ENCODE measurements around the gene HYI.

Gene HYI

DNA sequence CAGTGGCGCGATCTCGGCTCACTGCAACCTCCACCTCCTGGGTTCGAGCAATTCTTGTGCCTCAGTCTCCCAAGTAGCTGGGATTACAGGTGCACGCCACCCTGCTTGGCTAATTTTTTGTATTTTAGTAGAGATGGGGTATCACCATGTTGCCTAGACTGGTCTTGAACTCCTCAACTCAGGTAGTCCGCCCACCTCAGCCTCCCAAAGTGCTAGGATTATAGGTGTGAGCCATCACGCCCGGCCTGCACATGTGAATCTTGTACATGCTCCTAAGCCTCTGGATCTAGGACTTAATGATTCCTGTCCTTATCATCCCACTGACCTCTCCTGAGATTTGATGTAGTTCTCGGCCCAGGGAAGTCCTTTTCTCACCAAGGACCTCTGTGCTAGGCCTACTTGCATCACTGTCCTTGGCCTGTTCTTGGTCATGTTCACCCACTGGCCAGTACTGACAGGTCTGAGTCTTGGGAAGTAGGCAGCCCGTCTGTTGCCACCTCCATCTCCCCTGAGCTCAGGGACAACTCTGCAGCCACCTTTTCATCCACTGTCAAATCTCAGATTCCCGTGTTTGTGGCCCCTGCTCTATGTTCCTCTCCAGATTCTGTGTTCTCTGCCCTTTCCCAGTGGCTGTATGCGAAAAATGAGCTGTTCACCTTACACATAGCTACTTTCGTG, 9.4 kb downstream of the HYI start:
- TF ChIP-seq GATA1 (IDR thresholded peaks at IDR 0.05; ENCODE audit: low read depth, low read length), result no peak
- no peak for TF ChIP-seq POLR2A (IDR thresholded peaks at IDR 0.05; ENCODE audit: low read length)
- no peak for DNase-seq

DNA sequence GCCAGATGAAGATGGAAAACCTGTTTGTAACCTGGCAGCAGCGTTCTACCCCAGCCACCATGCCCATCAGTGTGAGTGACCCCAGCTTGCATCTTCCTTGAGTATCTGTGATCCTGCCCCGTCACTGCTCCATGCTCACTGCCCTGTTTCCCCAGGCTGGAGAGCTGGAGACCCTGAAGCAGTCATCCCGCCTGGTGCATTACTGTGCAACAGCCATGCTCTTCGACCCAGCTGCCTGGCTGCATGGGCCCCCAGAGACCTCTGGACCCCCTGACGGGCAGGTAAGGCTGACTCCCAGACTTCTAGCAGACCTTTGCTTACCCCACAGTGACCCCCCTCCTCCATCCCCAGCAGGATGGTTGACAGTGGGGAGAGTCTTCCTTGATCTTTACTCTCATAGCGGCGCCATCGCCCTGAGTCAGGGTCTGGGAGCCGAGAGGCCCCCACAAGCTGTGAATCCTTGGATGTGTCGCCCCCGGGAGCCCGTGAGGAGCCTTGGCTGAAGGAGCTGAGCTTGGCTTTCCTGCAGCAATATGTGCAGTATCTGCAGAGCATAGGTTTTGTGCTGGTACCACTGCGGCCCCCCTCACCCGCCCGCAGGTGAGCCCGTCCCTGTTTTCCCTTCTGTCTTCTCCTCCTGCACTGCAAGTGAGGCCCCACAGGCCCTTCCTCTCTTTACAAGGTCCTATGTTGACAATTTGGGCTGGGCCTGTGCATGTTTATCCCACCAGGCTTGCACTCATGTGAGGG, 10.4 kb downstream of the HYI start:
- TF ChIP-seq POLR2A (IDR thresholded peaks at IDR 0.05; ENCODE audit: low read length), result no peak
- TF ChIP-seq GATA1 (IDR thresholded peaks at IDR 0.05; ENCODE audit: low read depth, low read length), result no peak
- DNase-seq, result no peak

DNA sequence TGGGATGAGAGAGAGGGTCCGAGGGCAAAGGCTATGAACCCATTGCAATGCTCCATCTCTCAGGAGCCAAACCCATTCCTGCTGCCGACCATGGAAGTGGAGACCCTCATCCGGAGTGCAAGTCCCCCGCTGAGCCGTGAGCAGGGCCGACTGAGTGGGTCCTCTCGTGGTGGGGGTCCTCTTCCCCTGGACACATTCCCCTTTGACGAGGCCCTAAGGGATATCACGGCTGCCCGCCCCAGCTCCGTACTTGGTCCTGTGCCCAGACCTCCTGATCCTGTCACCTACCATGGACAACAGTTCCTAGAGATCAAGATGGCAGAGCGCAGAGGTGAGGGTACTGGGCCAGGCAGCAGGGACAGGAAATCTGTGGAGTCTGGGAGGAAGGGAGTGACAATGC, 11.0 kb downstream of the HYI start:
- TF ChIP-seq POLR2A (IDR thresholded peaks at IDR 0.05; ENCODE audit: low read length) (no peak), GATA1 (IDR thresholded peaks at IDR 0.05; ENCODE audit: low read depth, low read length) (no peak)
- DNase-seq, result no peak

DNA sequence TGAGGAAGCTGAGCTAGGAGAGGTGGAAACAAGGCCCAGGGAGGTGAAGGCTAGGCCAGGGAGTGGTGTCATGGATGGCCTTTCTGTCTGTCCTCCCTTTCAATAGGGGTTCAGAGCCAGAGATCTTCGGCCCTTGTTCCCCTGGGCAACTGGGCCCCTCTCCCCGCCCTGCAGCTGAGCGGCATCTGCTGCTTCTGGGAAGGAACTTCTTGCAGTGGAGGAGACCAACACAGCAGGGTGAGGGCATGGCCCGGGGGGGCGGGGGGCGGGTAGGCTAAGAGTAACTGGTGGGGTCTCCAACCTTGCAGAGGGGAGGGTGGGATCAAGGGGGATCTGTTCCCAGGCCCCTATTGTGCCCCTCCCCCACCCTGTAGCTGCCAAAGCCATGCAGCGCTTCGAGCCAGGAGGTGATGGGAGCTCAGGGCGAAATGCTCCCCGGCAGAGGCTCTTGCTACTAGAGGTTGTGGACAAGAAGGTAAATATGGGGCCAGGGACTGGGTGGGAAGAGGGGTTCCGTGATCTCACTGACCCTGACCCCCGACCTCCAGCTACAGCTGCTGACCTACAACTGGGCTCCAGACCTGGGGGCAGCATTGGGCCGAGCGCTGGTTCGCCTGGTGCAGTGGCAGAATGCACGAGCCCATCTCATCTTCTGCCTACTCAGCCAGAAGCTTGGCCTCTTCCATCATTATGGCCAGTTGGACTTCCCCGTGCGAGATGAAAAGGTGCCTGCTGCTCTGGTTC, 11.7 kb downstream of the HYI start:
- no peak for DNase-seq
- TF ChIP-seq GATA1 (IDR thresholded peaks at IDR 0.05; ENCODE audit: low read depth, low read length) (no peak), POLR2A (IDR thresholded peaks at IDR 0.05; ENCODE audit: low read length) (no peak)

DNA sequence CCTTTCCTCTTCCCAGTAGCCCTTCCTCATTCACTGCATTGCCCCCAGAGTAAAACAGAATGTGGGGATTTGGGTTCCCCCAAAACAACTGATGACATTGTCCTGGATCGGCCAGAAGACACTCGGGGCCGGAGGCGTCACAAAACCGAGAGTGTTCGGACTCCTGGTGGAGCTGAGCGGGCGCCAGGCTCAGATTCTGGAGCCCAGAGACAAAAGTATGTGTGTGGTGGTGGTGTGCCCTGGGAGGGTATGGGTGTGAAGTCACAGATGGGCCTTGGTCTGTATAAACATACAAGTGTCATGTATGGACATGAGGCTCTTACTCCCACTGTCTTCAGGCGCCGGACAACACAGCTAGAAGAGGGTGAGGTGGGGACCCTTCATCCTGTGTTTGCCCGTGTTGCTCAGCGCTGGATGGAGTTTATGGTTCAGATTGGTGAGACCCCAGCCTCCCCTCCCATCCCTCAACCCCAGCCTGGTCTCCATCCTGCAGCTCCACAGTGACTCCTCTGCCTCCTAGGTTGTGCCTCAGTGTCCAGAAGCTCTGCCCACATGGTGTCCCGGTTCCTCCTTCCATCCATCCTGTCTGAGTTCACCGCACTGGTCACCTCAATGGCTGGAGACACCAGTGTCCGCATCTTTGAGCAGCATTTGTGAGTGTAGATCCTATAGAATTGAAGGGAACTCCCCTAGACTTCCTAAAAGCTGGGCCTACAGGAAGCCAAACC, 12.4 kb downstream of the HYI start:
- no peak for DNase-seq
- TF ChIP-seq POLR2A (IDR thresholded peaks at IDR 0.05; ENCODE audit: low read length) (no peak), GATA1 (IDR thresholded peaks at IDR 0.05; ENCODE audit: low read depth, low read length) (no peak)

DNA sequence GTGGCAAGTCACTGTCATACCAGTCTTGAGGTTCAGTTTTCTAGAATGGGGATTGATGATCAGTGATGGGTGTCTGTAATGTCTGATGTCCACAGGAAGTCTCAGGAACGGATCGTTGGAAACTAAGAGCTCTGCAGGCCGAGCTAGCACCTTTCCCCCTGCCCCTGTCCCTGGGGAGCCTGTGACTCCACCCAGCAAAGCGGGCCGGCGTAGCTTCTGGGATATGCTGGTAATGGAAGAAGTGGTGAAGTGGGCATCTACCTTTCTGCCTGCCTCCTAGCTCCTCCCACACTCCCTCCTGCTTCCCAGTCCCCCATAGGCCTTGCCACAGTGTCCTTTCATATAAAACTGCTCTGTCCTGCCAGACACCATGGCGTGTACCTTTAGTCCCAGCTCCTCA, 13.4 kb downstream of the HYI start:
- TF ChIP-seq POLR2A (IDR thresholded peaks at IDR 0.05; ENCODE audit: low read length), result no peak
- no peak for TF ChIP-seq GATA1 (IDR thresholded peaks at IDR 0.05; ENCODE audit: low read depth, low read length)
- DNase-seq, result no peak

DNA sequence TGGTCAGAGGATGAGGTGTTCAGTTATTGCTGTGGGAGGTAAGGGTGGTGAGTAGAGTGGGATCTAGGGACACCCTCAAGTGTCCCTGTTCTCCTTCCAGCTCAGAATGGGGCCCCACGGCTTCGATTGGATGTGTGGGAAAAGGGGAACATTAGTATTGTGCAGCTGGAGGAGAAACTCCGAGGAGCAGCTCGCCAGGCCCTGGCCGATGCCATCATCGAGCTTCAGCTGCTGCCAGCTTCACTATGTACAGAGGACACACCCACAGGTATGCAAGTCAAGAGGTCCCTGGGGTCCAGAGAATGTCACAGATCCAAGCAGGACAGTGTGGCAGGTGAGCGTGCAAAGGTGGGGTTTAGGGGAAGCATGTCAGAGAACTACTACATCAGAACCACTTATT, 13.9 kb downstream of the HYI start:
- TF ChIP-seq GATA1 (IDR thresholded peaks at IDR 0.05; ENCODE audit: low read depth, low read length) (no peak), POLR2A (IDR thresholded peaks at IDR 0.05; ENCODE audit: low read length) (no peak)
- no peak for DNase-seq

DNA sequence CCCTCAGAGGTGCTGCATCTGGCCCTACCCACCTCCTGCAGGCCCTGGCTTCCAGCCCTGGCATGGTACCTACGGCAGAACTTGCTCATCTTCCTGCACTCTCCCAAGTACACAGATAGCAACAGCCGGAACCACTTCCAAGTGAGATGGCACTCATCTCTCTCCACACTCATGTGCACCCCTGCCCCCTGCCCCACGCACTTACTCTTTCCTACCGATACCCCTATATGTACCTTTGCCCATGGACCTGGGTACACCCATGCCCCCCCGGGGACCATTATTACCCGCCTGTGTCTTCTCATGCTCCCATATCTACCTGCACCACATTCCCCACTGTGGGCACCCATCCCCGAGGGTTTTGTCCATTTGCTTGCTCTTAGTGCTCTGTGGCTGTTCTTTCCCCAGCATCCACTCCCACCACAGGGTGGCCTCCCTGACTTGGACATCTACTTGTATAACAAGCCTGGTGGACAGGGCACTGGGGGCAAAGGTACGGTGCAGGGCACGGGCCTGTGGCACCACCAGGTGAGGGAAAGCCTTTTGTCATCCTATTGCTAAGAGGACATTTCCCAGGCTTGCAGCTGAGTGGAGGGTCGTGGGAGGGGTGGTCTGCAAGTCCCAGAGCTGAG, 14.7 kb downstream of the HYI start:
- DNase-seq, result no peak
- TF ChIP-seq POLR2A (IDR thresholded peaks at IDR 0.05; ENCODE audit: low read length), result no peak
- TF ChIP-seq GATA1 (IDR thresholded peaks at IDR 0.05; ENCODE audit: low read depth, low read length), result no peak

DNA sequence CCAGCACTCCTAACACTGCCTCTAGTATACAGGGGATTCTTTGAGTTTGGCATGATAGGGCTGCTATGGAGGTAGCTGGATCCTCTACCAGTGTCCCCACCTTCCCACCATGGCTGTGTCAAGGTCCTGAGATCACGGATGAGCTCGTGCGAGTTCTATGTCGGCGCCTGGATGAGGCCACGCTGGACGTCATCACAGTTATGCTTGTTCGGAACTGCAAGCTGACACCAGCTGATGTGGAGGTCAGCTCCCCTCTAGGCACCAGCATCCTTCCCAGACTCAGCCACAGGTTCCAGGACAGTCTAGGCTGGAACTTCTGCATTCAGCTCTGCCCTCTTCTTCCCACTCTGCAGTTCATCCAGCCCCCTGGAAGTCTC, 15.2 kb downstream of the HYI start:
- TF ChIP-seq POLR2A (IDR thresholded peaks at IDR 0.05; ENCODE audit: low read length) (no peak), GATA1 (IDR thresholded peaks at IDR 0.05; ENCODE audit: low read depth, low read length) (no peak)
- DNase-seq, result no peak

DNA sequence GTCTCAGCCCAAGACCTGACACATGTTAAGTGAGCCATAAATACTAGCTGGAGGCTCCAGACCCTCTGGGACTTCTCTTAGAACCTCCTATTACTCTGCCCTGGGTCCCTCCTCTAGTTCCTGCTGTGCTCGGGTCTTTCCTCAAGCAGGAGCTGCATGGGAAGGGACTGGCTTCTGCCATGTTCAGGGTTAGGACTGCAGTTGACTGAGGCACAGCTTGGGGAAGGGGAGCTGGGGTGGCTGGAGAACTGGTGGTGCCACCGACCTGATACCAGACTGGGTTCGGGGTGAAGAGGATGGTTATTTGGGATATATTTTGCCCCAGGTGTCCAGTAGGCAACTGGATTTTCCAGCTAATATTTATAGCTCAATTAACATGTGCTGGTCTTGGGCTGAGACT, 15.7 kb downstream of the HYI start:
- no peak for DNase-seq
- TF ChIP-seq POLR2A (IDR thresholded peaks at IDR 0.05; ENCODE audit: low read length) (no peak), GATA1 (IDR thresholded peaks at IDR 0.05; ENCODE audit: low read depth, low read length) (no peak)

DNA sequence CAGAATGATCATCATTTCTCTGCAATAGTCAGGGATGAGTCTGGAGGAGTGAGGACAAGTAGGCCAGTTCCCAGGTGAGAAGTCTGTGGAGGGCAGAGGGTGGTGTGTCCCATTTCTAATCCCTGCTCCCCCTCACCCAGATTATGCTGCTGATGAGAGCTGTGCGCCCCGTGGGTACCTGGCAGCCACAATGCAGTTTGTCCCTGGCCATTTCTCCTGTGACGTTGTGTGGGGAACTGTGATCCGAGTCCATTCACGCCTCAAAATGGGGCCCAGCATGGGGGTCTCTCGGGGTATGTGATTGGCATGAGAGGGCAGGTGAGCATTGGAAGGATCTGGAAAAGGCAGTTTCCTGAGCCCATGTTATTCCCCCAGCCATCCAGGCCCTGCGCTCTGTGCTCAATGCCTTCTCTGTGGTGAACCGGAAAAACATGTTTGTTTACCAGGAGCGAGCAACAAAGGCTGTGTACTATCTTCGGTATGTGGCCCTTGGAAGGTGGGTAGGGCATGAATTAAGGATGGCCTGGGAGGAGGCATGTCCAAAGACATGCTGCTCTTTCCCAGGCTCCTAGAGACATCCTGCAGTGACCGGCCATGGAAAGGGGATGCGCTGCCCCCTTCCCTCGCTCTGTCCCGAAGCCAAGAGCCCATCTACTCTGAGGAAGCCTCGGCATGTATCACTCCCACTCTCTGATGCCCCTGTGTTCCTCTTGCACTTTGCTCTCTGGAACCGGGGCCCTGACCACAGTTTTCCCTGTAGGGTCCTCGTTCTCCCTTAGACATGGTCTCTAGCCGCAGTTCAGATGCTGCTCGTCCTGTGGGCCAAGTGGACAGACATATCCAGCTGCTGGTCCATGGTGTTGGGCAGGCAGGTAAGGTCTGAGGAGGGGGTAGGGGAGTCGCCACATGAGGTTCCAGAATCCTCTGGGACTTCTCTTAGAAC, 16.4 kb downstream of the HYI start:
- no peak for TF ChIP-seq POLR2A (IDR thresholded peaks at IDR 0.05; ENCODE audit: low read length)
- TF ChIP-seq GATA1 (IDR thresholded peaks at IDR 0.05; ENCODE audit: low read depth, low read length), result no peak
- DNase-seq, result no peak

DNA sequence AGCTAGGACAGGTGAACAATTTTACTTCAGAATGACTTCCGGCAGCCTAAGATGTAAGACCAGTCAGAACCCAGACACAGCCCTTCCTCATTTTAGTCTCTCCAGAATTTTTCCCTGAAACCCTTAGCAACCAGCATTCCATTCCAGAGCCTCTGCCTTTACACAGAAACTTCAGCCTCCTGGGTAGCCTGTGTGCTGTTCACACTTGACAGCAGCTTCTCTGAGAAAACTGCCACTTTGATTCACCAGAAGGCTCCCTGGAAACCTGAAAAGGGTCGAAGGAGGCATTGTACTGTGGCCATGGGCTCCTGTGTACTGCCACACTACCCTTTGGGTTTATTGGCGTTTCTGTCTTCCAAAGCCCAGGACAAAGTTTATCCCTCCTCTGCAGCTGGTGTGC, 17.4 kb downstream of the HYI start:
- DNase-seq, result no peak
- TF ChIP-seq GATA1 (IDR thresholded peaks at IDR 0.05; ENCODE audit: low read depth, low read length), result no peak
- no peak for TF ChIP-seq POLR2A (IDR thresholded peaks at IDR 0.05; ENCODE audit: low read length)
